Liver (tissue), 9 donors: ENCODE data around the gene ANKRD29. TPM values are rescaled to one million over a fixed set of nuclear protein-coding genes. Genes with fewer than 3 reads are reported as not detected.

Experiments used
- DNase-seq: peaks from one replicate; pipeline ENCODE4 v3.0.0-alpha.2; 2017; ENCODE audit warnings: low spot score
- H3K27ac ChIP-seq, 2 donors: one replicate each; pipeline ENCODE4 v1.7.0; 2013; ENCODE audit warnings: inconsistent platforms in 2 of 2, low read length in 2 of 2, control low read depth in 1 of 2, low read depth in 1 of 2, mild to moderate bottlenecking in 1 of 2
- H3K27me3 ChIP-seq, 4 donors: one replicate each; pipeline versions ENCODE4 v1.6.1 to v1.7.0; 2013; ENCODE audit warnings: low read length in 3 of 4, inconsistent platforms in 1 of 4, mild to moderate bottlenecking in 1 of 4, moderate library complexity in 1 of 4; ENCODE audit not compliant: control insufficient read depth in 4 of 4, insufficient read depth in 4 of 4
- H3K36me3 ChIP-seq, 4 donors: one replicate each; pipeline versions ENCODE4 v1.6.1 to v1.7.0; 2013; ENCODE audit warnings: low read length in 3 of 4, mild to moderate bottlenecking in 3 of 4, low read depth in 1 of 4, moderate library complexity in 1 of 4; ENCODE audit not compliant: control insufficient read depth in 4 of 4, insufficient read depth in 3 of 4
- H3K4me1 ChIP-seq, 4 donors: one replicate each; pipeline versions ENCODE4 v1.6.1 to v1.7.0; 2013; ENCODE audit warnings: low read length in 3 of 4, mild to moderate bottlenecking in 3 of 4, moderate library complexity in 1 of 4; ENCODE audit not compliant: control insufficient read depth in 4 of 4, insufficient read depth in 4 of 4
- H3K4me3 ChIP-seq, 3 donors: one replicate each; pipeline versions ENCODE4 v1.6.1 to v1.7.0; 2013; ENCODE audit warnings: low read length in 3 of 3, control low read depth in 1 of 3, low read depth in 1 of 3, mild to moderate bottlenecking in 1 of 3
- H3K9ac ChIP-seq, 2 donors: one replicate each; pipeline ENCODE4 v1.7.0; 2013; ENCODE audit warnings: low read length in 2 of 2, mild to moderate bottlenecking in 2 of 2, moderate library complexity in 2 of 2, control low read depth in 1 of 2, low read depth in 1 of 2
- H3K9me3 ChIP-seq, 4 donors: one replicate each; pipeline versions ENCODE4 v1.6.1 to v1.7.0; 2013; ENCODE audit warnings: low read length in 3 of 4; ENCODE audit not compliant: control insufficient read depth in 4 of 4
- EGR1 ChIP-seq, 2 donors: IDR thresholded peaks; 2 replicates each; pipeline ENCODE4 v1.6.1; 2016 to 2018; ENCODE audit warnings: antibody characterized with exemption in 2 of 2, low read depth in 2 of 2
- FOXA1 ChIP-seq: IDR thresholded peaks from 2 replicates; pipeline ENCODE4 v1.6.1; 2016; ENCODE audit warnings: antibody characterized with exemption
- GABPA ChIP-seq, 2 donors: IDR thresholded peaks in 1 of 2; conservative IDR thresholded peaks in 1 of 2; 2 replicates each; pipeline ENCODE4 v1.6.1; 2016; ENCODE audit warnings: antibody characterized with exemption in 2 of 2, mild to moderate bottlenecking in 1 of 2, moderate library complexity in 1 of 2
- HNF4A ChIP-seq, 2 donors: conservative IDR thresholded peaks; 2 replicates each; pipeline ENCODE4 v1.6.1; 2016; ENCODE audit warnings: antibody characterized with exemption in 2 of 2, mild to moderate bottlenecking in 2 of 2
- HNF4G ChIP-seq: IDR thresholded peaks from 2 replicates; pipeline ENCODE4 v1.6.1; 2016; ENCODE audit warnings: antibody characterized with exemption
- JUND ChIP-seq, 2 donors: IDR thresholded peaks; 2 replicates each; pipeline ENCODE4 v1.6.1; 2016; ENCODE audit warnings: antibody characterized with exemption in 2 of 2
- NR2F2 ChIP-seq: IDR thresholded peaks from 2 replicates; pipeline ENCODE4 v1.6.1; 2016; ENCODE audit warnings: antibody characterized with exemption
- RAD21 ChIP-seq, 2 donors: IDR thresholded peaks; 2 replicates each; pipeline ENCODE4 v1.6.1; 2016; ENCODE audit warnings: antibody characterized with exemption in 2 of 2, mild to moderate bottlenecking in 2 of 2
- RXRA ChIP-seq, 2 donors: IDR thresholded peaks; 2 replicates each; pipeline ENCODE4 v1.6.1; 2017 to 2018; ENCODE audit warnings: antibody characterized with exemption in 2 of 2, mild to moderate bottlenecking in 1 of 2
- SP1 ChIP-seq: IDR thresholded peaks from 2 replicates; pipeline ENCODE4 v1.6.1; 2018; ENCODE audit warnings: antibody characterized with exemption, mild to moderate bottlenecking
- TAF1 ChIP-seq: conservative IDR thresholded peaks from 2 replicates; pipeline ENCODE4 v1.6.1; 2016; ENCODE audit warnings: antibody characterized with exemption, mild to moderate bottlenecking
- YY1 ChIP-seq: IDR thresholded peaks from 2 replicates; pipeline ENCODE4 v1.6.1; 2016; ENCODE audit warnings: antibody characterized with exemption, mild to moderate bottlenecking
- WGBS: extraction: QIAGEN DNeasy Blood & Tissue Kit; methylation state at CpG from one replicate; pipeline ENCODE4 v1.1.7; 2013; 5-methylcytosine and 5-hydroxymethylcytosine counted together
- polyA plus RNA-seq, 2 donors: library from polyadenylated mRNA; stranded (reverse) in 1 of 2; unstranded in 1 of 2; fragments of 200-250 nt in 1 of 2; fragments of >200 nt in 1 of 2; fragmentation: Nextera tagmentation in 1 of 2; extraction: Ambion mirVana in 1 of 2; gene quantifications; one replicate each; pipeline versions ENCODE4 v1.2.1 to v1.2.3, GENCODE V29; 2013 to 2015
- total RNA-seq, 2 donors: library from RNA; depleted of rRNA; stranded (reverse); fragments of >200 nt; gene quantifications; one replicate each; pipeline ENCODE4 v1.2.3, GENCODE V29; 2014
- TF ChIP-seq, protein P1 (sequence below): fragments of 150-350 bp; IDR thresholded peaks from 2 replicates; pipeline ENCODE4 v1.5.1; 2017; ENCODE audit warnings: improper control_type of control experiment, low read depth, low read length; ENCODE audit not compliant: missing input control
- TF ChIP-seq, protein P2 (sequence below): IDR thresholded peaks from 2 replicates; pipeline ENCODE4 v1.6.1; 2016; ENCODE audit warnings: antibody characterized with exemption
- TF ChIP-seq, protein P3 (sequence below): IDR thresholded peaks from 2 replicates; pipeline ENCODE4 v1.6.1; 2016; ENCODE audit warnings: antibody characterized with exemption
- TF ChIP-seq, protein P4 (sequence below): IDR thresholded peaks from 2 replicates; pipeline ENCODE4 v1.6.1; 2016; ENCODE audit warnings: antibody characterized with exemption, mild to moderate bottlenecking
- TF ChIP-seq, protein P5 (sequence below): IDR thresholded peaks from 2 replicates; pipeline ENCODE4 v1.6.1; 2016; ENCODE audit warnings: antibody characterized with exemption
- donor health status: healthy.
- donor health status: healthy.
- donor health status: healthy.
- donor health status: healthy.
- donor health status: healthy.

Gene ANKRD29
- total and polyA plus RNA-seq, 4 donors = 0.14 to 0.50 (median 0.33) TPM

DNA sequence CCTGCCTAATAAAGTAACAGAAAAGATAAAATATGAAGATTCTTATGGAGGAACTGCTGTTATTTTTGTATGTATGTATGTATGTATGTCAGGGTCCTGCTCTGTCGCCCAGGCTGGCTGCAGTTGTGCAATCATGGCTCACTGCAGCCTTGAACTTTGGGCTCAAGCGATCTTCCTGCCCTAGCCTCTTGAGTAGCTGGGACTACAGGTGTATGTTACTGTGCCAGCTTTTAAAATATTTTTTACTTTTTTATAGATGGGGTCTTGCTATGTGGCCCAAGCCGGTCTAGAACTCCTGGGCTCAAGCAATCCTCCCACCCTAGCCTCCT is 26.7 kb downstream of the ANKRD29 start:
- no peak overlapping the region for H3K4me3 ChIP-seq
- H3K4me1 ChIP-seq = no peaks in the 10 kb centered on the region
- TF ChIP-seq FOXA1 (no peak), HNF4A (conservative IDR thresholded peaks at IDR 0.05) (peak; percentile 41 to 49)
- TF ChIP-seq, protein P1, sequence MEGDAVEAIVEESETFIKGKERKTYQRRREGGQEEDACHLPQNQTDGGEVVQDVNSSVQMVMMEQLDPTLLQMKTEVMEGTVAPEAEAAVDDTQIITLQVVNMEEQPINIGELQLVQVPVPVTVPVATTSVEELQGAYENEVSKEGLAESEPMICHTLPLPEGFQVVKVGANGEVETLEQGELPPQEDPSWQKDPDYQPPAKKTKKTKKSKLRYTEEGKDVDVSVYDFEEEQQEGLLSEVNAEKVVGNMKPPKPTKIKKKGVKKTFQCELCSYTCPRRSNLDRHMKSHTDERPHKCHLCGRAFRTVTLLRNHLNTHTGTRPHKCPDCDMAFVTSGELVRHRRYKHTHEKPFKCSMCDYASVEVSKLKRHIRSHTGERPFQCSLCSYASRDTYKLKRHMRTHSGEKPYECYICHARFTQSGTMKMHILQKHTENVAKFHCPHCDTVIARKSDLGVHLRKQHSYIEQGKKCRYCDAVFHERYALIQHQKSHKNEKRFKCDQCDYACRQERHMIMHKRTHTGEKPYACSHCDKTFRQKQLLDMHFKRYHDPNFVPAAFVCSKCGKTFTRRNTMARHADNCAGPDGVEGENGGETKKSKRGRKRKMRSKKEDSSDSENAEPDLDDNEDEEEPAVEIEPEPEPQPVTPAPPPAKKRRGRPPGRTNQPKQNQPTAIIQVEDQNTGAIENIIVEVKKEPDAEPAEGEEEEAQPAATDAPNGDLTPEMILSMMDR = no peak
- no peaks in the 10 kb centered on the region for H3K27me3 ChIP-seq
- H3K9ac ChIP-seq = no peak overlapping the region
- no peaks in the 10 kb centered on the region for H3K36me3 ChIP-seq
- DNase-seq = no peak
- H3K27ac ChIP-seq = no peak overlapping the region
- H3K9me3 ChIP-seq = peaks cover 0 to 2% (median 0%) of the 10 kb centered on the region in 4 donors
- WGBS = 68% methylated on average over 3 of the region's 3 CpGs

DNA sequence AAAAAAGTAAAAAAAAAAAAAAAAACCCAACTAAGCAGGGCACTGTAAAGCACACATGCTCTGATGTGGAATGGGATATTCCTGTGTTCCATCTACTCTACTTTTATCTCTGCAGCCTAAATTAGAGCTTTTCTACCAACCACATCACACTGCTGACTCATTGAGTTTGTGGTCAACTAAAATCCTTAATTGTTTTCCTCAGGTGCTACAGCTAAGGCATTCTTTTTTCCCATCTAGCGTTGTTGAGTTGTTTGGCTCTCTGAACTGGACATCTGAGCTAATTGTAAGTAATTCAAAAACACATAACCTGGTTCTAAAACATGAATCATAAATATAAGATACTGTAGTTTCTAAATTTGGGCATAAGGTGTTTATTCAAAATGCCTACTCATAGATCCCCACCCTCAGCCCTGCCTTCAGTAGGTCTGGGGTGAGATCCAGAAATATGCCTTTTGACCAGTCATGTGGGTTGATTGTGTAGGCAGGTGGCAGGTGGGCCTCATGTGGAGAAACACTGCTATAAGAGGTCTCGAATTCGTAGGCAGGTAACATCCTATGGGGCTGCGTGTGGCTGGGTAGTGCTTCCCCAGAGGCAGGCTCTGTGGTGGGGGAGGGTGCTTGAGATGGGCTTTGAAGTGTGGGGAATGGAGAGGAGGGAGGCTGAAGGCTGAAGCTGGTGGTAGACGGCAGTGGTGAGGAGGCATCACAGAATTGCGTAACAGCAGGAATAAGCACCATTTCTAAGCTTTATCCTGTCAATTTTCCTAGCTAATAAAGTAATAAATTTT is 27.2 kb downstream of the ANKRD29 start:
- no peak for DNase-seq
- 76% methylated on average over 6 of the region's 6 CpGs for WGBS

More for the DNA sequence above, 27.2 kb downstream of the ANKRD29 start:
- no peaks in the 10 kb centered on the region for H3K36me3 ChIP-seq
- H3K4me1 ChIP-seq = no peaks in the 10 kb centered on the region
- H3K27ac ChIP-seq = no peak overlapping the region
- H3K4me3 ChIP-seq = no peak overlapping the region
- no peaks in the 10 kb centered on the region for H3K27me3 ChIP-seq
- H3K9ac ChIP-seq = no peak overlapping the region
- no peak for TF ChIP-seq TAF1
- TF ChIP-seq HNF4G = no peak
- TF ChIP-seq, protein P2, sequence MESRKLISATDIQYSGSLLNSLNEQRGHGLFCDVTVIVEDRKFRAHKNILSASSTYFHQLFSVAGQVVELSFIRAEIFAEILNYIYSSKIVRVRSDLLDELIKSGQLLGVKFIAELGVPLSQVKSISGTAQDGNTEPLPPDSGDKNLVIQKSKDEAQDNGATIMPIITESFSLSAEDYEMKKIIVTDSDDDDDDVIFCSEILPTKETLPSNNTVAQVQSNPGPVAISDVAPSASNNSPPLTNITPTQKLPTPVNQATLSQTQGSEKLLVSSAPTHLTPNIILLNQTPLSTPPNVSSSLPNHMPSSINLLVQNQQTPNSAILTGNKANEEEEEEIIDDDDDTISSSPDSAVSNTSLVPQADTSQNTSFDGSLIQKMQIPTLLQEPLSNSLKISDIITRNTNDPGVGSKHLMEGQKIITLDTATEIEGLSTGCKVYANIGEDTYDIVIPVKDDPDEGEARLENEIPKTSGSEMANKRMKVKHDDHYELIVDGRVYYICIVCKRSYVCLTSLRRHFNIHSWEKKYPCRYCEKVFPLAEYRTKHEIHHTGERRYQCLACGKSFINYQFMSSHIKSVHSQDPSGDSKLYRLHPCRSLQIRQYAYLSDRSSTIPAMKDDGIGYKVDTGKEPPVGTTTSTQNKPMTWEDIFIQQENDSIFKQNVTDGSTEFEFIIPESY = no peak
- TF ChIP-seq, protein P3, sequence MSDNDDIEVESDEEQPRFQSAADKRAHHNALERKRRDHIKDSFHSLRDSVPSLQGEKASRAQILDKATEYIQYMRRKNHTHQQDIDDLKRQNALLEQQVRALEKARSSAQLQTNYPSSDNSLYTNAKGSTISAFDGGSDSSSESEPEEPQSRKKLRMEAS = no peak
- TF ChIP-seq YY1 = no peak
- no peak for TF ChIP-seq RXRA (IDR thresholded peaks at IDR 0.05)
- TF ChIP-seq GABPA (IDR thresholded peaks at IDR 0.05 in 1 of 2, conservative IDR thresholded peaks at IDR 0.05 in 1 of 2) = no peak
- no peak for TF ChIP-seq JUND (IDR thresholded peaks at IDR 0.05)
- TF ChIP-seq, protein P4, sequence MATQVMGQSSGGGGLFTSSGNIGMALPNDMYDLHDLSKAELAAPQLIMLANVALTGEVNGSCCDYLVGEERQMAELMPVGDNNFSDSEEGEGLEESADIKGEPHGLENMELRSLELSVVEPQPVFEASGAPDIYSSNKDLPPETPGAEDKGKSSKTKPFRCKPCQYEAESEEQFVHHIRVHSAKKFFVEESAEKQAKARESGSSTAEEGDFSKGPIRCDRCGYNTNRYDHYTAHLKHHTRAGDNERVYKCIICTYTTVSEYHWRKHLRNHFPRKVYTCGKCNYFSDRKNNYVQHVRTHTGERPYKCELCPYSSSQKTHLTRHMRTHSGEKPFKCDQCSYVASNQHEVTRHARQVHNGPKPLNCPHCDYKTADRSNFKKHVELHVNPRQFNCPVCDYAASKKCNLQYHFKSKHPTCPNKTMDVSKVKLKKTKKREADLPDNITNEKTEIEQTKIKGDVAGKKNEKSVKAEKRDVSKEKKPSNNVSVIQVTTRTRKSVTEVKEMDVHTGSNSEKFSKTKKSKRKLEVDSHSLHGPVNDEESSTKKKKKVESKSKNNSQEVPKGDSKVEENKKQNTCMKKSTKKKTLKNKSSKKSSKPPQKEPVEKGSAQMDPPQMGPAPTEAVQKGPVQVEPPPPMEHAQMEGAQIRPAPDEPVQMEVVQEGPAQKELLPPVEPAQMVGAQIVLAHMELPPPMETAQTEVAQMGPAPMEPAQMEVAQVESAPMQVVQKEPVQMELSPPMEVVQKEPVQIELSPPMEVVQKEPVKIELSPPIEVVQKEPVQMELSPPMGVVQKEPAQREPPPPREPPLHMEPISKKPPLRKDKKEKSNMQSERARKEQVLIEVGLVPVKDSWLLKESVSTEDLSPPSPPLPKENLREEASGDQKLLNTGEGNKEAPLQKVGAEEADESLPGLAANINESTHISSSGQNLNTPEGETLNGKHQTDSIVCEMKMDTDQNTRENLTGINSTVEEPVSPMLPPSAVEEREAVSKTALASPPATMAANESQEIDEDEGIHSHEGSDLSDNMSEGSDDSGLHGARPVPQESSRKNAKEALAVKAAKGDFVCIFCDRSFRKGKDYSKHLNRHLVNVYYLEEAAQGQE = no peak
- TF ChIP-seq NR2F2 = no peak
- TF ChIP-seq, protein P5, sequence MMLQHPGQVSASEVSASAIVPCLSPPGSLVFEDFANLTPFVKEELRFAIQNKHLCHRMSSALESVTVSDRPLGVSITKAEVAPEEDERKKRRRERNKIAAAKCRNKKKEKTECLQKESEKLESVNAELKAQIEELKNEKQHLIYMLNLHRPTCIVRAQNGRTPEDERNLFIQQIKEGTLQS = no peak
- TF ChIP-seq RAD21 (IDR thresholded peaks at IDR 0.05) = no peak
- no peak for TF ChIP-seq EGR1 (IDR thresholded peaks at IDR 0.05; ENCODE audit: low read depth in 2 of 2)
- no peak for TF ChIP-seq HNF4A (conservative IDR thresholded peaks at IDR 0.05)
- TF ChIP-seq SP1 = no peak
- TF ChIP-seq, protein P1 = no peak
- no peaks in the 10 kb centered on the region for H3K9me3 ChIP-seq
